GM21528 (cell line): ENCODE results near the gene TJP1.
"Not testable (repeated sequence)": the region's sequence is repeated elsewhere in the genome, so short reads cannot be mapped to it uniquely, and the experiment has no call there.

Experiments used
- ATAC-seq: cut with Tn5 transposase; IDR thresholded peaks from one replicate; pipeline ENCODE4 v1.9.1; 2021; ENCODE audit warnings: mild to moderate bottlenecking, moderate library complexity; ENCODE audit not compliant: unreplicated experiment, low FRiP score

TJP1 gene

DNA sequence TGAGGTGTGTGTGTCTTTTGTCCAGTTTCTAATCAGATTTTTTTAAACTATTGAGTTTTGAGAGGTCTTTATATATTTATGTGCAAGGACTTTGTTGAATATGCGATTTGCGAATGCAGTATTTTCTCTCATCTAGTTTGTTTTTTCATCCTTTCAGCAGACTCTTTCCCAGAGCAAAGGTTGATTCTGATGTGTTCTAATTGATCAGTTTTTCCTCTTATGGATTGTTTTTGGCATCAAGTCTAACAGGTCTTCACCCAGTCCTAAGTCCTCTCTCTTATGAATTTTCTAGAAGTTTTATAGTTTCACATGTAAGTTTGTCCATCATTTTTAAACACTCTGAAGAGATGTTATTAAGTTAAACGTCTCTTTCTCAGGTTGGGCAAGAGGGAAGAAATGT lies 17.8 kb upstream of the TJP1 start:
- ATAC-seq, result no peak

DNA sequence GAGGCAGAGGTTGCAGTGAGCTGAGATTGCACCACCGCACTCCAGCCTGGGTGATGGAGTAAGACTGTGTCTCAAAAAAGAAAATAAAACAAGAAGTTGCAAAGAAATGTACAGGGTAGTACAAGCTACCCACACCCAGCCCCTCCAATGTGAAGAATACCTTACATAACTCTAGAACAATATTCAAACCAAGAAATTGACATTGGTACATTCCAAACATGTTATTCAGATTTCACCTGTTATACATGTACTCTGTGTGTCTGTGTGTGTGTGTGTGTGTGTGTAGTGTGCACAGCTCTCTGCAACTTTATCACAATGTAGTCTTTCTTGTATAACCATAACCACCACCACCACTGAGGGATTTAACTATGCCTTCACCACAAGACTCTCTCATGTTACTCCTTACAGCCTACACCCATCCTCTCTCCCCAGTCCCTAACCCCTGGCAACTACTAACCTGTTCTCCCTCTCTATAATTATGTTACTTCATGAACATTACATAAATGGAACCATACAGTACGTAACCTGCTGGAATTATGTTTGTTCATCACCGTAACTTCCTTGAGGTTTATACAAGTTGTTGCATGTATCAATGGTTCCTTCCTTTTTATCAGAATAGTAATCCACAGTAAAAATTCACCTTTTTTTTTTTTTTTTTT lies 16.2 kb upstream of the TJP1 start:
- no peak for ATAC-seq

DNA sequence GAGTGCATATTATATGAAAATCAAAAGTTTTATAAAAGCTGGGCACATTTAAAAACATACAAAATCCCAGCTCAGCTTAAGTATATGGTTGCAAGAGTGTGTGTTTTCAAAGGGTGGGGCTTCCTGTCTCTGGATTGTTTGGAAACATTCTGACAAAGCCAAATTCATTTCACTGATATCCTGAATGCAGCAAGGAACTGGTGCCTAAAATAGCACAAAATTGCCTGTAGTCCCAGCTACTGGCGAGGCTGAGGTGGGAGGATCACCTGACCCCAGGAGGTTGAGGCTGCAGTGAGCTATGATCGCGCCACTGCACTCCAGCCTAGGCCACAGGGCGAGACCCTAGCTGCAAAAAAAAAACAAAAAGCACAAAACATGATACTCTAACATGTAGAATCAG lies 13.0 kb upstream of the TJP1 start:
- no peak for ATAC-seq

DNA sequence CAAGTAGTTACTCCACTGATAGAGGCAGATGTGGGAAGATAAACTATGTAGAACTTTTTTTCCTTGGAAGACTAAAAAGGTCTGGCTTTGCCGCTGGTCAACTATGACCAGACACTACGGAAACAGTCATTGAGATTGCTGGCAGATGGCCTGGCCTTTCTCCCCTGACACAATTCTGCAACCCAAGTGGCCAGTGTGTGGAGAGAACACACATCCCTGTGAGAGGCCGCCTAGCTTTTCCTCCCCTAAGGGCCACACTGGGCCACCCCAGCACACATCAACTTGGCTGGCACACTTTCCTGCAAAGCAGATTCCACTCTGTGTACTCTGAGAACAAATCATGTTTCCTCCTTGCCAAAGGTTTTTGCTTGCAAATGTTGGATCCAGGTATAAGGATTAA lies 10.4 kb upstream of the TJP1 start:
- no peak for ATAC-seq

DNA sequence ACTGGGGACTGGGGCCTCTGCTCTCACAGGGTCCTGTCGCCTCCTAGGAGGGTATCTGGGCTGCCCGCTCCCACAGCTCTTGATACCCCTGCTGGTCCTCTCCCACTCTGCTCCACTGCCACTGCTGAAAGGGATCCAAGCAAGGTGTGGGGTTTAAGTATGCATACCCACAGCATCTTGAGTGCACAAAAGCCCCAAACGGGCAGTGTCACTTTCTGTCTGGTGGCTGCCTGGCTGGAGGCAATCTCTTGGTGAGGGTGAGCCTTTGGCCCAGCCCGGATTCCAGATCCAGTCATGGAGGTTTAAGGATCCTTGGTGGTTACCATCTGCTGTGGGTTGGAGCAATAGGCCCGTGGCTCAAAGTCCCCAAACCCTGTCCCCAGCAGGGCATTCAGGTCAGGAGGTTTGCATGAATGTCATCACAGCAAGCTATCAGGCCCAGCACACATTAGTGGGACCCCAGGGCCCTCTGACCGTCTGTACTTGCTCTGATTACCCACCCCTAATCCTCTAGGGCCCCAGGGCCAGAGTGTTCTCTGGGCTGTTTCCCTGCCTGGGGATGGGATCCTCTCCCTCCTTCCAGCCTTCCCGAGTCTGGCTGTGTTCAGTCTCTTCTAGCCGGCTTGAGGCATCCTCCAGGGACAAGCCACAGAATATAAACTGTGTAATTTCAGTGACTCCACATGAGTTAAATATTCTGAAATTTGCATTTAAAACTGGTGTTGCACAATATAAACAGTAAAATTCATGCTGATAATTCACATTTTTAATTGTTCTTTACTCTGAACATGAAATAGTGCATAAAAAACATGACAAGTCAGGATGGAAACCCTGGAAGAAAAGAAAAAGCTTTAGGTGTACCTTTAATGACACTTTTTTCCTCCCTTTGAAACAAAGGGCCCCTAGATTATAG lies 4.9 kb upstream of the TJP1 start:
- no peak for ATAC-seq

DNA sequence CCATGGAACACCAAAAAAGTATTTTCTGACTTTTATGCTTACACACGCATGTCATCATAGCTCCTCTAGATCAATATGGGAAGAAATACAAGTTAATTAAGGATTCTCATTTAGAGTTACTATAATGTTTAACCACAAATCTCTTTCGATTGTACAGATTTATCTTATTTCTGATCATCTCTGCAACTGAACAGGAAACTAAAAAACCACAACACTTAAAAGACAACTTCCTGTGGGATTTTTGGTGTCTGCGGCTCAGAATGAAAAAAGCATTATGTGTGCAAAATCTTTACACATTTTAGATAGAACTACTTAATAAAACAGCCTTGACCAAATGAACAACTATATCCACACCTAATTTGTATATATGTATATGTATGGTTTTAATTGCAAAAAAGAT lies 3.0 kb upstream of the TJP1 start:
- peak; percentile 42 for ATAC-seq

DNA sequence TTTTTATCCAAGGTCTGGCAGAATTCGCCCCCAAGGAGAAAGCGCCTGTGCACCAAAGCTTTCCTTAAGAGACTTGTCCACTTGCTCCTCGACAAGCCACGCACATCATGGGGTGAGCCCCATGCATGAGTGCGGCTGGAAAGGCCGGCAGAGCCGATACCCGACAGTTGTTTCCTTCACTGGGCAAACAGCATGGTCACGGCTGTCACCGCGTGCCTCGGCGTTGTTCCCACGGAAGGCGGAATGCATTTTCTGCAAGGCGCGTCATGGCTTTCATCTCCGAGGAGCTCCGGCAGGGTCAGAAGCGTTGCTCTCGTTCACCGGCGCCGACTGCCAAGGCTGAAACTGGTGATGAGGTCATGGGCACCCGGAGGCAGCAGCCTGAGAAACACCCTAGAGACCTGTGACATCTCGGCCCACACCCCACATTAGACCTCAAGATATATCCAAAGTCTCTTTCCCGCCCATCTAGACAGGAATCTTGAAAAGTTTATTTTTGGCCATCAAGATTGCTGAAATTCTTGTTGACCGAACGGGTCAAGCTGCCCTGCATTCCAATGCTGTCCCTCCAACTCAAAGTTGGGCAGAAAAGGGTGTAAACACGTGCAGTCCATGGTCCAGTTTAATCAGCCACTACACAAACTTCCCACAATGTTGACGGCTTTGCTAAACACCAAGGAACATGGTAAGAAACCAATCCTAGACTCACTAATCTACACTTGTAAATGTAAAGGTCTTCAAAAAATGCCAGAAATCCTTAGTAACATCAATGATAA lies 604 bp upstream of the TJP1 start:
- ATAC-seq, result no peak

DNA sequence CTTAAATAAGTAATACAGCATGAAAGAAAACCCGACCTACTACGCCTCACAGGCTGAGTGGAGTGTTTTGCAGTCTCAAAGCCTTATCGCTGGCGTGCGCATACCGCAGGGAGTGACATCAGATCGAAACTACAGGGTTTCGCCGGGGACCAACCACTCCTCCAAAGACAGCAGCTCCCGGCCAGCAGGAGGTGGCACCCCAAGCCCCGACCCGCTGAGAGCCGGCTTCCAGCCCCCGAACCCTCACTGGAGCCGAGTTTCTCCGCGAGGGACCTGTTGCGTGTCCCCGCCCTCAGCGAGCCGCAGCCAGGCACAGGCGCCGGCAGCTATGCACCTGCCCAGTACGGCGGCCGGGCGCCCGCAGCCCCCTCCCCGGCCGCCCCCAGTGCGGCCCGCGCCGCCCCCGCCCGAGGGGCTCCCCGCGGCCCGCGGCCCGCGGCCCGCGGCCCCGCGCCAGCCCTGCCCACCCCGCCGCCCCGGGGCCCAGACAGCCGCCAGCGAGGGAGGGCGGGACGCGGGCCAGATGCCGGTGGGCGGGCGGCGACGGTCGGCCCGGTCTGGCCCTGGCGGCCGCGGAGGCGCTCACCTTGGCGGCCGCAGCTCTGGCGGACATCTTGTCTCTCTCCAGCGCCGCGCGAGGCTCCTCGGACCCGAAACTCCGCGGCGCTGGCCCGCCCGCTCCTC lies 710 bp downstream of the TJP1 start:
- peak; percentile 51 for ATAC-seq

DNA sequence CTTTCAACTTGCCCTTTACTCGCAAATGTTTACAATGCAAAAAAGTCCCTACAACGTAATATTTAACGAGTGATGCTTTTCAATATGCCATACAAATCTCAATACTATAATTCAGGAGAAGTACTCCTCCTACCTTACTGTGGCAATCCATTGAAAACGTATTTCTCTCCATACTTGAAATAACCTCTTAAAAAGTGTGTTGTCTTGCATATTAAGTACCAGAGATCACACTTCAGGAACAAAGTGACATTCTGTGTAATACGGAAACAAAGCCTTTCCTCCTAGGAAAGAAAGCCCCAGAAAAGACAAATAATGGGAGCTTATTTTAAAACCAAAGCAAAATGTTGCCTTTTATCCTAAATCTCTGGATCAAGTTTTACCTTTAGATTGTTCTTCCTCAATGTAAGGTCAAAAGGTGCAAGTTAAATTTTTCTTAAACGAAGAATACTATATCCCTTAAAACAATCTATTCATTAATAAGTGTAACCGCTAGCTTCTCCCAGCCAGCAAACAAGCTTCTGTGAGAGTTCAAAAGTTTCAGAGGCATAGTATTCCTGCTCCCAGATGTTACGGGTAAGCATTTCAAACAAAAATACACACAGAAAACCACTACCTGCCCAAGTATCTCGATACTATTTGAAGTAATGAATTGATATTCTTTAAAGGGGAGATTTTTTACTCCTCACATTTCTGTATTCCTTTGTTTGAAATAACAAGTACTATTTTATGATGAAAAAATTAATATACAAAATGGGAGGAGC lies 1.7 kb downstream of the TJP1 start:
- no peak for ATAC-seq

DNA sequence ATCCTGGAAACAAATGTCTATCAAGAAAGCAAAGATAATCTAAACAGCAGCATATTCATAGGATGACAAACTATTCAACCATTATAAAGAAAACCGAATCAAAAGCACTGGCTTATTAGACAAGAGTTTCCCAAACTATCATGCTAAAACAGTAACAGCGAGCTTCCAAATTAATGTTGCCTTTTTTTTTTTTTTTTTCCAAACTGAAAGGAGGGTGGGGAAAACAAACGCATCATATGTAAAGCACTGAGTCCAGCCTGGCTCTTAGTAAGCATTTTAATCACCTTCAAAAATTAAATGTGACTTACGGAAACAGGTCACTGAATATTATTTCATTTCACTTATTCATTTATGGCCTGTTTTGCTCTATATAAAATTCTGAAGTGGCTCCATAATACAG lies 2.3 kb downstream of the TJP1 start:
- no peak for ATAC-seq

DNA sequence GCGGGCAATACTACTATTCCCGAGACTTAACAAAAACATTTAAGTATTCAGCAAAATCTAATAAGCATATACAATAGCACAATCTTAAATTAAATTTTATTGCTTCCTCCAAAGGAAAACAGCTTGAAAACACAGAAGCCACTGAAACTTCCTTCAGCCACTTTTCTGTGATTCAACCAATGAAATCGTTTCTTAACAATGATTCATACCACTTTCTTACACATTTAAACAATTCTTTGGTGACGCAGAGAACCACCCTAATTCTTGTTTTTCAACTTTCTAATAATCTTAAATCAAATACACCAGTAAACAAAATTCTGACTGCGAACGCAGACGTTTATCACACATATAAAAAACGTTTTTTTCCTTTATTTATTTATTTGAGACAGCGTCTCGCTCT lies 4.1 kb downstream of the TJP1 start:
- ATAC-seq, result no peak

DNA sequence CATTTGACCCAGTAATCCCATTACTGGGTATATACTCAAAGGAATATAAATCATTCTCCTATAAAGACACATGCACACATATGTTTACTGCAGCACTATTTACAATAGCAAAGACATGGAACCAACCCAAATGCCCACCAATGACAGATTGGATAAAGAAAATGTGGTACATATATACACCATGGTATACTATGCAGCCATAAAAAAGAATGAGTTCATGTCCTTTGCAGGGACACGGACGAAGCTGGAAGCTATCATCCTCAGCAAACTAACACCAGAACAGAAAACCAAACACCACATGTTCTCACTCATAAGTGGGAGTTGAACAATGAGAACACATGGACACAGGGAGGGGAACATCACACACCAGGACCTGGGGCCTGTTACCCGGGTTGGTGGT lies 4.8 kb downstream of the TJP1 start:
- ATAC-seq, result not testable (repeated sequence)

DNA sequence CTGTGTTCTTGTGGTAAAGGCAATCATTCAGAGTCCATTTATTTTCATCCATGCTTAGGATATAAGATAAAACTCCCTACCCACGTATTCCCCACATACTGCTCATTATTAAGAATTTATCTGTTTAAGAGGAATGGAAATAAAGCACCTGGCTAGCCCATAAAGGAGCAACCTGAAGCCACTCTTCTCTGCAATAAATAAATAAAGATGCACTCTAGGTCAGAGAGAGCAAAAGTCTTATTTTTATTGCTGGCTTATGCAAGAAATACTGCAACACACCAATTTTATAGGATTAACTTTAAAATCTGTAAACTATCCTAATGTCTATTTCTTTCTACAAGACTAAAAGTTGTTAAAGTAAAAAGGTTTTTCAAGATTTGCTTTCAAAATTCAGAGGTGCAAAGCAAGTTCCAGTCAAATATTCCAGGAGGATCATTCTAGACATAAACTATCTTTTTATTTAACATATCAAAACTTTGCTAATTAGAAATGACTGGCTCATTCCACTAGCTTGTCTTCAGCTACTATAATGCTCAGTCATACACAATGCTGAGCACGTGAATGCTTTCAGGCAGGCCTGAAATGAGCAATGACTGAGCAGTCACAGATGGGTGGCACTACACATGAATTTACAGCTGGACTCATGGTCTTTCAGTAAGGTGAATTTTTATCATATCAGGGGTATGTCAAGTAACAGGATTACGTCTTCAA lies 7.1 kb downstream of the TJP1 start:
- ATAC-seq, result no peak

DNA sequence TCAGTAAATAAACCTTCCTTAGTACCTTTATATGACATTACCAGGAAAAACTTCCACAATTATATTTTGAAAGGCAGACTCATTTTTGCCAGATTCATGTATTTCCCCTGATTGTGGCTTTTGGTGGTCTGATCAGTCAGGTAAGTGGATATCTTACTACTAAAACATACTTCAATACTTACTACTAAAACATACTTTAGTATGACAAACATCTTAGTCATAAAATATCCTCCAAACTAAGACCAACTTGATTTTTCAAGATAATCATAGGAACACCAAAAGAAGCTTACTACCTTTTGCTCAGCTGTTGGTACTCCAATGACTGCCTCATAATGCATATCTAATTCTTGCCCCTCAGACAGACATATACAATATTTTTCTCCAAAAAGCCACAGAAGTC lies 9.3 kb downstream of the TJP1 start:
- ATAC-seq, result no peak

DNA sequence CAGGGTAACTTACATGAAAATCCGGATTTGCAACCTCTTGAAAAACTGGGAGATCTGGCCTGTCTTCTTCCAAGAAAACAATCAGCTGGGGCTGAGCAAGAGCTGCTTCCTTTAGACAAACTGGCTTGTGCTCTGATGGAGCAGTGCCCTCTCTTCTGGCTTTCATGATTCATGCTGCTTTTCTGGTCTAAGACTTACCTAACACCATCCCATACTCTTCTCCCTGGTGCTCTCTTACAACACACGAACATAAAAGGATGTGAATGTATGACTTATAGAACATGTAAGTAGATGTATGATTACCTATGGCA lies 9.9 kb downstream of the TJP1 start:
- no peak for ATAC-seq

DNA sequence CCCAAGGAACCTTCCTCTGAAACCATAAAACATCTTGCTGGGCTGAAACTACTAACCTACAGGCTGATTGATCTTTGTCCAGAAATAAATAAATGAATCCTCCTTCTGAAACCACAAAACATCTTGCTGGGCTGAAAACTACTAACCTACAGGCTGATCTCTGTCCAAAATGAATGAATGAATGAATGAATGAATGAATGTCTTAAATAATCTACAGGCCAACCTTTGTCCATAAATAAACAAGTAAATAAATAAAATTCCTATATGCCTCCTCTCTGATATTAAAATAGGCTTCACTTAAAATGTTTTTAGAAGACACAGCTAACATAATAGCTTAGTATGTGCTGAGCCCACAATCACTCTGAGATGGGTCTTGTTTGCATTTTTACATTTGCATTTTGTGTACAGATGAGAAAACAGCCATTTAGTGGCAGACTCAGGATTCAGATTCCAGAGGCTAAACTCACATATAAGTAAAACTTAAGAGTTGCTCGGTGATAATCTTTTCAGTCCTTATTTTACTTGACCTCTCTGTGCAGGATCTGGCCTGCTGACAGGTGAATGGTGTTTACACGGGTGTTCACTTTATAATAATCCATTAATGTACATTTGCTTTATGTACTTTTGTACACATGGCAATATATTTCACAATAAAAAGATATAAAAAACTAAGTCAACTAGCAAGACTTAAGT lies 10.4 kb downstream of the TJP1 start:
- no peak for ATAC-seq

DNA sequence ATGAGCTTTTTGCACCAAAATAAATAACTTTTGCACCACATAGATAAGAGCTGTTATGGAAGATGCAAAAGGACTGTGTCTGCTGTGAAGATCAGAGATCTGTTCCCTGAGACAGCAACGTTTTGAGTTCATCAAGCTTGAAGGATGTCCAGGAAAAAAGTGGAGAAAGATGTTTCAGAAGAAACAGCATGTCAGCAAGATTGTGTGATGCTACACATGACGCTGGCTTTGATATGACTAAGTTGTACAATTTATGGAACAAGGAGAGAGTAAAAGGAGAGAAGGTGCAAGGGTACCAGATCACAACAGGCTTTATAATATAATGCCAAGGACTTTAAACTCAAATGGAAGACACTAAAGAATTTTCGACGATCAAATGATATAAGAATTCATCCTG lies 16.6 kb downstream of the TJP1 start:
- ATAC-seq, result no peak

DNA sequence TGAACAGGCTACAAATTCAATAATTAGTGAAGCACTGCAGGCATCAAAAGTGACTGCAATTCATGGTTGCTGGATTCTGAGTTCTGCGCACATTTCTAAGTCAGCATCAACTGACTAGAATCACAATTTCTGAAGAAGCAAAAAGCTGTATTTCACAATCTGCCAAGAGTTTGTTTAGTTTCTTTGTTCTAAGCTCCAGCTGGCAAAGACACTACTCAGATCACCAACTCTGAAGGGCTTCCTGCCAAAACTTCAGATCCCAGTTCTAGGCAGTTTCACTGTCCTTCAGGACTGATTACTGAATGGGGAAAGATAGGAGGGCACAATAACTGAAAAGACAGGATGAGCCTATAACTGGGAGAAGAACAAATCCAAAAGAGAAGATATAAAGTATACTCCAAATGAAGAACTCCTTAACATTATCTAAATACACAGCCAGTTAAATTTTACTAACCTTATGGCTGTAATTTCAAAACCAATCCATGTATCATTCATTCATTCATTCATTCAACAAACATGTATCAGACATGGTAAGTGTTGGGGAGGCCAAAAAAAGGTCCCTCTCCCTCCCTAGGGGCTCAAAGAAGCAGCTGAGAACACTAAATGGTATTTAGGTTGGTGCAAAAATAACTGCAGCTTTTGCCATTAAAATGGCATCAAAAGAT lies 17.1 kb downstream of the TJP1 start:
- ATAC-seq, result no peak

DNA sequence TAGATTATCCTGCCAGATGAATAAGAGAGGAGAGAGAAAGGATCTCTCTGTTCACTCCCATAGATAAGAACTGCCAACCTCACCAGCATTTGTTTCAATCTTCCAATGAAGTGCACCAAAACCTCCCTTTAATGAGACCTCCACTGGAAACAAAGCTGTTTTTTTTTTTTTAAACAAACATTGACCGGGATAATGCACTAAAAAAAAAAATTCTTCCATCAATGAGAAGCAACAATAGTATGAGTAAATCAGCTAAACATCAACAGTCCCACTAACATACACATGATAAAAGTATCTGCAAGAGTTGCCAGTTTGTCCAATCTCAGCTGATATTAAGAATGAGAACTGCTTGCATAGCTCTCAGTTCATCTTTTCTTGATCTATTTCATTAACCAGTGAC lies 19.9 kb downstream of the TJP1 start:
- ATAC-seq, result no peak
